Vagina (tissue), 2 donors: ENCODE measurements around the gene NIT1.

Source experiments
- POLR2A ChIP-seq, 2 donors: fragments of 450-650 bp; IDR thresholded peaks; one replicate each; pipeline ENCODE4 v1.6.1; 2017; ENCODE audit warnings: antibody characterized with exemption in 2 of 2, mild to moderate bottlenecking in 2 of 2, moderate library complexity in 2 of 2
- POLR2AphosphoS5 ChIP-seq, 2 donors: sonication (generic); formaldehyde crosslinking; IDR thresholded peaks; one replicate each; pipeline ENCODE4 v1.9.0; 2017; ENCODE audit warnings: antibody characterized with exemption in 2 of 2, mild to moderate bottlenecking in 2 of 2, low read depth in 1 of 2; ENCODE audit not compliant: insufficient read depth in 1 of 2
- TF ChIP-seq, protein P1 (sequence below), 3 experiments: fragments of 450-650 bp in 2 of 3; fragments of 200-600 bp in 1 of 3; sonication (generic) in 1 of 3; IDR thresholded peaks; one replicate each; pipeline ENCODE4 v1.5.1; 2017 to 2019; ENCODE audit warnings: antibody characterized with exemption in 3 of 3, mild to moderate bottlenecking in 2 of 3, moderate library complexity in 2 of 3

DNA sequence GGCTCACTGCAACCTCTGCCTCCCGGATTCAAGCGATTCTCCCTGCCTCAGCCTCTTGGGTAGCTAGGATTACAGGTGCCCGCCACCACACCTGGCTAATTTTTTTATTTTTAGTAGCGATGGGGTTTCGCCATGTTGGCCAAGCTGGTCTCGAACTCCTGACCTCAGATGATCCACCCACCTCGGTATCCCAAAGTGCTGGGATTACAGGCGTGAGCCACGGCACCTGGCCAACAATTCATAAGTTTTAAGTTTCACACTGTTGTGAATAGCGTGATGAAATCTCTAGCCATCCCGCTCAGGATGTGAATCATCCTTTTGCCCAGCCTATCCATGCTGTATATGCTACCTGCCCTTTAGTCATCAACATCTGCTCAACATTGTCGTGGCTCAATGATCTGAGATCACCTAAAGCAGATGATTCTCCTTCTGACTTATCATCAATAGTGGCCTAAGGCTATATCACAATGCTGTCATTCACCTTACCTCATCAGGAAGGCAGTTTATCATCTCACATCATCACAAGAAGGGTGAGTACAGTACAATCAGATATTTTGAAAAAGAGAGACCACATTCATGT lies 2.7 kb upstream of the NIT1 start:
- TF ChIP-seq, protein P1, sequence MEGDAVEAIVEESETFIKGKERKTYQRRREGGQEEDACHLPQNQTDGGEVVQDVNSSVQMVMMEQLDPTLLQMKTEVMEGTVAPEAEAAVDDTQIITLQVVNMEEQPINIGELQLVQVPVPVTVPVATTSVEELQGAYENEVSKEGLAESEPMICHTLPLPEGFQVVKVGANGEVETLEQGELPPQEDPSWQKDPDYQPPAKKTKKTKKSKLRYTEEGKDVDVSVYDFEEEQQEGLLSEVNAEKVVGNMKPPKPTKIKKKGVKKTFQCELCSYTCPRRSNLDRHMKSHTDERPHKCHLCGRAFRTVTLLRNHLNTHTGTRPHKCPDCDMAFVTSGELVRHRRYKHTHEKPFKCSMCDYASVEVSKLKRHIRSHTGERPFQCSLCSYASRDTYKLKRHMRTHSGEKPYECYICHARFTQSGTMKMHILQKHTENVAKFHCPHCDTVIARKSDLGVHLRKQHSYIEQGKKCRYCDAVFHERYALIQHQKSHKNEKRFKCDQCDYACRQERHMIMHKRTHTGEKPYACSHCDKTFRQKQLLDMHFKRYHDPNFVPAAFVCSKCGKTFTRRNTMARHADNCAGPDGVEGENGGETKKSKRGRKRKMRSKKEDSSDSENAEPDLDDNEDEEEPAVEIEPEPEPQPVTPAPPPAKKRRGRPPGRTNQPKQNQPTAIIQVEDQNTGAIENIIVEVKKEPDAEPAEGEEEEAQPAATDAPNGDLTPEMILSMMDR (IDR thresholded peaks at IDR 0.05): no peak
- TF ChIP-seq POLR2A (IDR thresholded peaks at IDR 0.05) (no peak), POLR2AphosphoS5 (IDR thresholded peaks at IDR 0.05; ENCODE audit: insufficient read depth in 1 of 2, low read depth in 1 of 2) (peak in 1 of 2 donors; percentile 55)
